ENCODE results near the gene IL1RAPL2. TPM values are rescaled to one million over a fixed set of nuclear protein-coding genes. Genes with fewer than 3 reads are reported as not detected.

IL1RAPL2 gene
- polyA plus RNA-seq, 3 donors: not detected

DNA sequence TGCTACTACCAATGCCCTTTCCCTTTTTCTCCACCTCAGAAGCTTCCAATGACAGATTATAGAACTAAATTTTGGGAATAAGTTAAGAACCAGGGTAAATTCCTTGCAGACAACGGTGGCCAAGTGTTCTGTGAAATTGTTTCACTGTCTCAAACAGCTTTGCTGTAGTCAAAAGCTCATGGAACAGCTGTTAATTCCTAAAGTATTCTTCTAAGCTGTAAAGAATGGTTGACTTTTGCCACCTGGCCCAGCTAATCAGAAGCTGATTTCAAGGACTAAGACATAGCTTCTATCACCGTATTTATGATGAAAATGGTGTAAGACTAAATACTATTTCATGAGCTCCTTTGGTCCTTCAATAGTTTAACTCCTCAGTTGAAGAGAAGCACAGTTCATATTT lies 297.5 kb downstream of the IL1RAPL2 start:
- intact Hi-C loops (cut with micrococcal nuclease): no loop called here
- H3K4me1 Mint-ChIP-seq: no peaks in the 10 kb centered on the region
- H3K36me3 Mint-ChIP-seq: no peaks in the 10 kb centered on the region
- H3K27ac ChIP-seq (ENCODE audit: low read depth in 1 of 2, low read length in 2 of 2): no peak overlapping the region
- H3K4me1 ChIP-seq (ENCODE audit: control insufficient read depth in 1 of 2, insufficient read depth in 2 of 2, low read length in 2 of 2): no peaks in the 10 kb centered on the region
- no peak overlapping the region for H3K4me2 ChIP-seq (replicated peaks; ENCODE audit: extremely low read depth, low read length, poor library complexity, severe bottlenecking)
- no peaks in the 10 kb centered on the region for H4K20me1 ChIP-seq (ENCODE audit: insufficient read depth, low read length)
- DNase-seq: no peak
- H3K9me3 ChIP-seq (replicated peaks in 1 of 2; ENCODE audit: control insufficient read depth in 1 of 2, insufficient read depth in 1 of 2, low read length in 2 of 2): no peaks in the 10 kb centered on the region
- whole genome bisulfite sequencing (ENCODE audit: insufficient coverage): 86% methylated on average over 1 of the region's 2 CpGs
- H3K27me3 Mint-ChIP-seq (ENCODE audit: low read depth in 3 of 3): no peaks in the 10 kb centered on the region
- H3K4me3 Mint-ChIP-seq: no peak overlapping the region
- peaks cover 0 to 2% (median 0%) of the 10 kb centered on the region in 7 donors for H3K9me3 Mint-ChIP-seq
- H2AFZ ChIP-seq (ENCODE audit: insufficient read depth, low read depth, low read length, poor library complexity, severe bottlenecking): no peak overlapping the region
- H3K9ac ChIP-seq (ENCODE audit: insufficient read depth, low read length, poor library complexity, severe bottlenecking): no peak overlapping the region
- no peaks in the 10 kb centered on the region for H3K79me2 ChIP-seq (ENCODE audit: insufficient read depth, low read length)
- no peak overlapping the region for H3K27ac Mint-ChIP-seq
- no peak overlapping the region for H3K4me3 ChIP-seq (replicated peaks in 1 of 3; ENCODE audit: low read depth in 2 of 3, low read length in 3 of 3)
- no peaks in the 10 kb centered on the region for H3K36me3 ChIP-seq (replicated peaks in 1 of 2; ENCODE audit: control insufficient read depth in 1 of 2, insufficient read depth in 2 of 2, low read length in 2 of 2)
- no peaks in the 10 kb centered on the region for H3K27me3 ChIP-seq (ENCODE audit: control insufficient read depth in 2 of 2, insufficient read depth in 2 of 2, low read length in 2 of 2)
- no peak for TF ChIP-seq CTCF (IDR thresholded peaks at IDR 0.05)

DNA sequence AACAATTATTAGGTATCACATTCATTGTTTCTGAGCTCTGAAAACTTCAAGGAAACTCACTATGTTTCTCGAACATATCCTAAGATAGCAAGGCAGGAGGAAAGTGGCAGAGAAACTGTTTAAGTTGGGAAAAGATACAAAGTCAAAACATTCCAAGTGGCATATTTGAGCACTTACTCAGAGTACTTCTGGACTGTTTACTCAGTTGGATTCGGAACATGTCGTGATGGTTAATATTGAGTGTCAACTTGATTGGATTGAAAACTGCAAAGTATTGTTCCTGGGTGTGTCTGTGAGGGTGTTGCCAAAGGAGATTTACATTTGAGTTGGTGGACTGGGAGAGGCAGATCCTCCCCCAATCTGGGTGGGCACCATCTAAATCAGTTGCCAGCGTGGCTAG lies 298.3 kb downstream of the IL1RAPL2 start:
- H3K4me3 ChIP-seq (replicated peaks in 1 of 3; ENCODE audit: low read depth in 2 of 3, low read length in 3 of 3): no peak overlapping the region

More for the DNA sequence above, 298.3 kb downstream of the IL1RAPL2 start:
- Mint-ChIP-seq H3K4me1 (no peaks in the 10 kb centered on the region), H3K9me3 (peaks cover 0 to 2% (median 0%) of the 10 kb centered on the region in 7 donors), H3K4me3 (no peak overlapping the region), H3K27ac (no peak overlapping the region), H3K36me3 (no peaks in the 10 kb centered on the region), H3K27me3 (ENCODE audit: low read depth in 3 of 3) (no peaks in the 10 kb centered on the region)
- intact Hi-C loops (cut with micrococcal nuclease): no loop called here
- Histone ChIP-seq H4K20me1 (ENCODE audit: insufficient read depth, low read length) (no peaks in the 10 kb centered on the region), H3K4me1 (ENCODE audit: control insufficient read depth in 1 of 2, insufficient read depth in 2 of 2, low read length in 2 of 2) (no peaks in the 10 kb centered on the region), H2AFZ (ENCODE audit: insufficient read depth, low read depth, low read length, poor library complexity, severe bottlenecking) (no peak overlapping the region), H3K9ac (ENCODE audit: insufficient read depth, low read length, poor library complexity, severe bottlenecking) (no peak overlapping the region), H3K27me3 (ENCODE audit: control insufficient read depth in 2 of 2, insufficient read depth in 2 of 2, low read length in 2 of 2) (no peaks in the 10 kb centered on the region), H3K36me3 (replicated peaks in 1 of 2; ENCODE audit: control insufficient read depth in 1 of 2, insufficient read depth in 2 of 2, low read length in 2 of 2) (no peaks in the 10 kb centered on the region), H3K9me3 (replicated peaks in 1 of 2; ENCODE audit: control insufficient read depth in 1 of 2, insufficient read depth in 1 of 2, low read length in 2 of 2) (no peaks in the 10 kb centered on the region), H3K4me2 (replicated peaks; ENCODE audit: extremely low read depth, low read length, poor library complexity, severe bottlenecking) (no peak overlapping the region), H3K79me2 (ENCODE audit: insufficient read depth, low read length) (no peaks in the 10 kb centered on the region), H3K27ac (ENCODE audit: low read depth in 1 of 2, low read length in 2 of 2) (no peak overlapping the region)
- WGBS (ENCODE audit: insufficient coverage): 100% methylated on average over 1 of the region's 4 CpGs
- no peak for TF ChIP-seq CTCF (IDR thresholded peaks at IDR 0.05)
- DNase-seq: no peak
